GM12875 (cell line): ENCODE data around the gene CNOT8.
A peak's percentile ranks its signal among the peaks of the same experiment; 100 is the strongest.

ENCODE experiments used
- H3K4me3 ChIP-seq: one replicate; pipeline ENCODE4 v1.5.1; 2011; ENCODE audit warnings: low read depth, low read length, control low read depth
- CTCF ChIP-seq: IDR thresholded peaks from 2 replicates; pipeline ENCODE4 v1.5.1; 2011; ENCODE audit warnings: low read depth, mild to moderate bottlenecking, control low read depth, inconsistent platforms, low read length, moderate library complexity, borderline replicate concordance; ENCODE audit not compliant: insufficient read depth

Gene CNOT8

GRCh38 chr5:154858297-154858971, at the start of gene CNOT8:
Gene CNOT8, plus strand, starts transcription at chr5:154858627. Its CDS starts 4,652 bp downstream, at chr5:154863279.
- peak within 1 kb of the TSS; percentile 79 for H3K4me3 ChIP-seq
- no peak for TF ChIP-seq CTCF

- no peak overlapping the region for H3K4me3 ChIP-seq
- no peak for TF ChIP-seq CTCF
Observed at GRCh38 chr5:154811239-154811638, 47.2 kb upstream of the CNOT8 start.

- no peak overlapping the region for H3K4me3 ChIP-seq
- peak; percentile 77 for TF ChIP-seq CTCF
Observed at GRCh38 chr5:154811653-154812465, 46.6 kb upstream of the CNOT8 start.

- H3K4me3 ChIP-seq: no peak overlapping the region
- no peak for TF ChIP-seq CTCF
Observed at GRCh38 chr5:154813158-154813557, 45.3 kb upstream of the CNOT8 start.

- TF ChIP-seq CTCF: no peak
- no peak overlapping the region for H3K4me3 ChIP-seq
Observed at GRCh38 chr5:154813736-154814135, 44.7 kb upstream of the CNOT8 start.

- no peak for TF ChIP-seq CTCF
Observed at GRCh38 chr5:154815025-154815424, 43.4 kb upstream of the CNOT8 start.

More at GRCh38 chr5:154815025-154815424, 43.4 kb upstream of the CNOT8 start:
- no peak overlapping the region for H3K4me3 ChIP-seq
